Measurements from ENCODE around the gene OSTN.

Gene OSTN

DNA sequence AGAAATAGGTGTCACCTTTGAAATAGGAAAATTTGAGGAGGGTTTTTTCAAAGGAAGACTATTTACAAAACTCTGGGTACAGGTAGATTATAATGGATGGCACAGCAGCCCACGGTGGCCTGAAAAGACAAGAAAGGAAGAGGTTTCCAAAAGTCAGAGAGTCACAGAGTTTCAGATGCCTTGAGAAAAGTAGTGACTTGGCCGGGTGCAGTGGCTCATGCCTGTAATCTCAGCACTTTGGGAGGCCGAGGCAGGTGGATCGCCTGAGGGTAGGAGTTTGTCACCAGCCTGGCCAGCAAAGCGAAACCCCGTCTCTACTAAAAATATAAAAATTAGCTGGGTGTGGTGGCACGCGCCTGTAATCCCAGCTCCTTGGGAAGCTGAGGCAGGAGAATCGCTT lies 35.2 kb downstream of the OSTN start:
- TF ChIP-seq, protein P1, sequence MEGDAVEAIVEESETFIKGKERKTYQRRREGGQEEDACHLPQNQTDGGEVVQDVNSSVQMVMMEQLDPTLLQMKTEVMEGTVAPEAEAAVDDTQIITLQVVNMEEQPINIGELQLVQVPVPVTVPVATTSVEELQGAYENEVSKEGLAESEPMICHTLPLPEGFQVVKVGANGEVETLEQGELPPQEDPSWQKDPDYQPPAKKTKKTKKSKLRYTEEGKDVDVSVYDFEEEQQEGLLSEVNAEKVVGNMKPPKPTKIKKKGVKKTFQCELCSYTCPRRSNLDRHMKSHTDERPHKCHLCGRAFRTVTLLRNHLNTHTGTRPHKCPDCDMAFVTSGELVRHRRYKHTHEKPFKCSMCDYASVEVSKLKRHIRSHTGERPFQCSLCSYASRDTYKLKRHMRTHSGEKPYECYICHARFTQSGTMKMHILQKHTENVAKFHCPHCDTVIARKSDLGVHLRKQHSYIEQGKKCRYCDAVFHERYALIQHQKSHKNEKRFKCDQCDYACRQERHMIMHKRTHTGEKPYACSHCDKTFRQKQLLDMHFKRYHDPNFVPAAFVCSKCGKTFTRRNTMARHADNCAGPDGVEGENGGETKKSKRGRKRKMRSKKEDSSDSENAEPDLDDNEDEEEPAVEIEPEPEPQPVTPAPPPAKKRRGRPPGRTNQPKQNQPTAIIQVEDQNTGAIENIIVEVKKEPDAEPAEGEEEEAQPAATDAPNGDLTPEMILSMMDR (IDR thresholded peaks at IDR 0.05; ENCODE audit: borderline replicate concordance, insufficient read depth, low read depth, low read length): no peak
- no peak overlapping the region for H3K4me3 ChIP-seq (ENCODE audit: low read depth, low read length)

DNA sequence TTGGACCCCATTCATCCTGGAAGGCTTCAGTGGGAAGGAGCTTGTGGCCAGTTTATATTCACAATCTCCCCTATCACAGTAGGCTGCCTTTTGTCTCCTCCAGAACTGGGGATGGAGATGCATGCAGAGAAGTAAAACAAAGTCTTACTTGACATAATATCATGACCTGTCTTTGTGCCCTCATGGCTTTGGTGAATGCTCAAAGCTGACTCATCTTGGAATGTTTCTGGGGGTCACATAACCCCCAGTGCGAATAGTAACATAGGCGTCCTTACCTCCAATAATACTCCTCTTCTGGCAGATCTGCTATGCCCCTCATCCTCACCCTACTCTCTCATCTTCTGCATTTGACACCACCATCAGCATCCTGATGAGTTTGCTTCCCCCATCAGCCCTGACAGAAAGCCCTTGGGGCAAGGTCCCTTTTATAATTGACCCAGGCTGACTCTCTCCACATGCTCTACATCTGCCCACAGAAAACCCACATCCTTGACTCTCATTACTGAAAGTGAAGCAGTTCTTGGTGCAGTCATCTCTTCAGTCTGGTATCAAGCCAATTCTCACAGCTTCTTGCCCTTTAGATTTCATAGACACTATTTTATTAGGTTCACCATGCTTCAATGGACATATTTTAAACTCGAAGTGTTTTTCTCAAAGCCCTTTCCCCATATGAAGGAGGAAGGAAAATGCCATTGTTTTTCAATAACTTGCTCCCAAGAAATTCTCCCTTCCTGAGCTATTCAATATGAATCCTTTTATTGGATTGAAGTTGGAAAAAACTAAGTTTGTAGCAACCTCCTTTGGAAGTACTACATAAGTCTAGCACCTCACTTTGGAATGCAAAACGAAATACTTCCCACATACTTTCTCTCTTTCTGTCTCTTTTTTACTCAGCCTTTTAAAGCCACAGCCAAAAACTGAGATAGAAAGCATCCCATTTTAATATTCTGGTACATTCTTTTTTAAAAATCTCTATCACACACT lies 36.6 kb downstream of the OSTN start:
- TF ChIP-seq, protein P1 (IDR thresholded peaks at IDR 0.05; ENCODE audit: borderline replicate concordance, insufficient read depth, low read depth, low read length): no peak
- no peak overlapping the region for H3K4me3 ChIP-seq (ENCODE audit: low read depth, low read length)

DNA sequence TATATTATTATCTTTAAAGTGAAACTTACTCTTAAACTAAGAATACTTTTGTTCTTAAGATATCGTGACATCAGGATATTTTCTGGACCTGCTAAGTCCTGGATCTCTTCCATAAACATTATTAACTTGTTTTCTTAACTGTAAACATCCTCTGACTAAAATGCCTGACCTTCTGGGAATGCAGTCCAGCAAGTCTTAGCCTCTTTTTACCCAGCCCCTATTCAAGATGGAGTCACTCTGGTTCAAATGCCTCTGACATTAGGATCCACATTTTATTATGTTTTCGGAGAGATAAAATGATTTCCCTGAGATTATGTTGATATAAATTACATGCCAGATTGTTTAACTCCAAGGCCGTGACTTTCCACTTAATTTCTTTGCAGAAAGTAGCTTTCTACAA lies 37.6 kb downstream of the OSTN start:
- TF ChIP-seq, protein P1 (IDR thresholded peaks at IDR 0.05; ENCODE audit: borderline replicate concordance, insufficient read depth, low read depth, low read length): no peak
- H3K4me3 ChIP-seq (ENCODE audit: low read depth, low read length): no peak overlapping the region

DNA sequence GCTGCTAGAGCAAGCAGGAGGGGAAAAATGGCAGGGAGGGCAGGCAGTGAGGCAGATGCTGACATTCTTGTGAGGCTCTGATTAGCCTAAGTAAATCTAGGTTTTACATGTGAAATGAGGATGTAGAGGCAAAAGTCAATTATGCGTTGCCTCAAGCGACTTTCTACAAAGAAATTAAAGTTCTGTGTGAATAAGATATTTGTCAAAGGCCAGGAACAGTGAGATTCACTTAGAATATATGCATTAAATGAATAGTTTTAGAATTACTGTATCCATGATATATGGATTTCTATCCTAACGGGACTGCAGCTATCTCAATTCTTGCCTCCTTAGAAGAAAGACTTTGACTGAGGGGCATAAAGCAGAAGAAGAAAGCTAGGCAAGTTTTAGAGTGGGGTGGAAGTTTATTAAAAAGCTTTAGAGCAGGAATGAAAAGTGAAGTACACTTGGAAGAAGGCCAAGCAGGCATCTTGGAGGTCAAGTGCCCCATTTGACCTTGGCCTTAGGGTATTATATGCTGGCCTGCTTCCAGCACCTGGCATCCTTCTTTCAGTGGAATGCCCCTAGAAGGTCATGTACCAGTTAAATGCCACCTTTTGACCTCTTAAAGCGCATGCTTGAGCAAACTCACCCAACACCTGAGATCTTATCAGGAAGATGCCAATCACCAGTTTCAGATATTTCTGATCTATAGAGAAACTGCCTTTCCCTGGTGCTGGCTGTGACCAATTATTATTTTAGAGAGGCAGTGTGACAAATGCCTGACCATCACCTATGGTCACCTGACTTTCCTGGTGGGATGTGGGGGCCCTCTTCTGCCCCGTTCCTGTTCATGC lies 38.2 kb downstream of the OSTN start:
- no peak overlapping the region for H3K4me3 ChIP-seq (ENCODE audit: low read depth, low read length)
- TF ChIP-seq, protein P1 (IDR thresholded peaks at IDR 0.05; ENCODE audit: borderline replicate concordance, insufficient read depth, low read depth, low read length): no peak

DNA sequence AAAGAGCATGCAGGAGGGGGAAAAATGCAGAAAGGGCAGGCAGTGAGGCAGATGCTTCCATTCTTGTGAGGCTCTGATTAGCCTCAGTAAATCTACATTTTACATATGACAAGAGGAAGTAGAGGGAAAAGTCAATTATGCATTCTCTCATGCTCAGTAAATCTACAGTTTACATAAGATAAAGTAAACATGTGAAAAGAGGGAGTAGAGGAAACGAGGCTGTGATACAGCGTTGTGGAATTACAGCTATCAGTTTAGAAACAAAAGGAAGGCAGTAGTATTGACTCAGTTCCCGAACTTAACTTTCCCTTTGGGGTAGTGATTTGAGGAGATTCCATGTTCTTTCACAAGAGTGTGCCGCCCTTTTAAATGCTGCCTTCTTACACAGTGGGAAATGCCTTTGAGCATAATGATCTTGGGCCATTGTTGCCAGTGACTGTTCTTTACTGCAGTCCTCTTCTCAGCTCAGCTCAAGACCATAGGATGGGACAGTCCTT lies 39.3 kb downstream of the OSTN start:
- TF ChIP-seq, protein P1 (IDR thresholded peaks at IDR 0.05; ENCODE audit: borderline replicate concordance, insufficient read depth, low read depth, low read length): no peak
- no peak overlapping the region for H3K4me3 ChIP-seq (ENCODE audit: low read depth, low read length)

DNA sequence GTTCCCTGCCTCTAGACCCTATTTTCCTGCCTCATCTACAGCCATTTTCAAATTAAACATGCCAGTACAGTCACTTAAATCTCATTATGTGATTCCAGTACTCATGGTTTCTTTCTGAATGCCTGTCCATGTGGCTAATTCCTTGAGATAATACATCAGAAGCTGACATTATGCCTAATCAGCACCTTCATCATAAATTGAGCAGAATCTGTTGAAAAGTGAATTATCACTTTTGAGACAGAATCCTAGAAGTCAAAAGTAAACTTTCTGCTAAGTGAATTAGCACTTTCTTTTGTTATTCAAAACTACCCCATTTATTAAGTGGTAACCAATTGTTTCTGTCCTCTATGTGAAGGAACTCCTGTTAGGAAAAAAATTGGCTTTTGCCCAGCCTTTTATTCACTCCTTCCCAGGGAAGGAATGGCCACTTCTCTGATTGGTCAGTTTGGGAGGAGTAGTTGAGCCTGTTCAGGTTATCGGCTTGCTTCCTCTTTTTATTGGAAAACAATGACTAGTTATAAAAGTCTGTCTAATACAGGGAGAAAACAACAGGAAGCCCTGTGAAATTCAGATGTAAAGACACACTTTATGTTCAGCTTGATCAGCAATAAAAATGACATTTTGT lies 40.5 kb downstream of the OSTN start:
- no peak overlapping the region for H3K4me3 ChIP-seq (ENCODE audit: low read depth, low read length)
- TF ChIP-seq, protein P1 (IDR thresholded peaks at IDR 0.05; ENCODE audit: borderline replicate concordance, insufficient read depth, low read depth, low read length): no peak

All from GM12875 (cell line).